CD4-positive, alpha-beta memory T cell (primary cell): ENCODE data around the gene C6orf118. TPM values are rescaled to one million over a fixed set of nuclear protein-coding genes. Genes with fewer than 3 reads are reported as not detected.

Experiments
- CTCF ChIA-PET: fragments of 350-600 bp; sonication (Branson Sonifier 250); formaldehyde crosslinking; loops from one replicate; lab custom pipeline; 2021; ENCODE audit warnings: inconsistent platforms; ENCODE audit not compliant: partially characterized antibody; lab: Charles Lee
- POLR2A ChIA-PET: fragments of 350-600 bp; sonication (Branson Sonifier 250); formaldehyde crosslinking; loops from one replicate; lab custom pipeline; 2021; ENCODE audit not compliant: partially characterized antibody; lab: Charles Lee
- DNase-seq, 5 donors: peaks; one replicate each; pipeline versions ENCODE4 v3.0.0 to v3.0.0-alpha.2; 2020 to 2022; ENCODE audit warnings: mixed read lengths in 1 of 5
- H3K27ac ChIP-seq: one replicate; pipeline ENCODE4 v1.7.0; 2013; ENCODE audit warnings: low read depth, low read length
- H3K27me3 ChIP-seq: 2 replicates; pipeline ENCODE4 v1.7.0; 2013; ENCODE audit warnings: mild to moderate bottlenecking, low read length, moderate library complexity; ENCODE audit not compliant: insufficient read depth
- H3K36me3 ChIP-seq: 2 replicates; pipeline ENCODE4 v1.7.0; 2013; ENCODE audit warnings: mild to moderate bottlenecking, low read length, moderate library complexity; ENCODE audit not compliant: insufficient read depth
- H3K4me1 ChIP-seq: 2 replicates; pipeline ENCODE4 v1.7.0; 2013; ENCODE audit warnings: mild to moderate bottlenecking, low read length, moderate library complexity; ENCODE audit not compliant: insufficient read depth
- H3K4me3 ChIP-seq, 2 donors: one replicate each; pipeline ENCODE4 v1.7.0; 2013; ENCODE audit warnings: low read length in 2 of 2, mild to moderate bottlenecking in 1 of 2
- H3K9me3 ChIP-seq, 2 donors: one replicate each; pipeline ENCODE4 v1.7.0; 2013; ENCODE audit warnings: low read length in 2 of 2, control low read depth in 1 of 2; ENCODE audit not compliant: control insufficient read depth in 1 of 2
- H3K27ac Mint-ChIP-seq, 7 donors: one replicate each; pipeline ENCODE4 v1.8.0; 2020 to 2021; ENCODE audit warnings: mixed read lengths in 7 of 7, mild to moderate bottlenecking in 6 of 7, inconsistent platforms in 3 of 7, moderate library complexity in 3 of 7
- H3K27me3 Mint-ChIP-seq, 2 donors: one replicate each; pipeline ENCODE4 v1.8.0; 2020 to 2021; ENCODE audit warnings: mixed read lengths in 2 of 2
- H3K36me3 Mint-ChIP-seq, 2 donors: one replicate each; pipeline ENCODE4 v1.8.0; 2020 to 2021; ENCODE audit warnings: mixed read lengths in 2 of 2, inconsistent platforms in 1 of 2, mild to moderate bottlenecking in 1 of 2
- H3K4me1 Mint-ChIP-seq, 4 donors: one replicate each; pipeline ENCODE4 v1.8.0; 2020 to 2021; ENCODE audit warnings: mixed read lengths in 4 of 4, mild to moderate bottlenecking in 1 of 4
- H3K4me3 Mint-ChIP-seq, 8 donors: one replicate each; pipeline ENCODE4 v1.8.0; 2020 to 2021; ENCODE audit warnings: mixed read lengths in 8 of 8, mild to moderate bottlenecking in 7 of 8, moderate library complexity in 6 of 8, inconsistent platforms in 3 of 8
- H3K9me3 Mint-ChIP-seq, 8 donors: one replicate each; pipeline ENCODE4 v1.8.0; 2020 to 2021; ENCODE audit warnings: mixed read lengths in 8 of 8, mild to moderate bottlenecking in 5 of 8, inconsistent platforms in 3 of 8, moderate library complexity in 1 of 8
- intact Hi-C: fragments of 100-400 bp; cut with micrococcal nuclease; formaldehyde crosslinking; loops from one replicate; pipeline ENCODE4 v1.15.1; 2023
- polyA plus RNA-seq, 2 donors: library from polyadenylated mRNA; unstranded; fragments of 300-500 nt; fragmentation: Illumina TruSeq; gene quantifications; one replicate each; pipeline ENCODE4 v1.2.3, GENCODE V29; 2021
- total RNA-seq, 2 experiments: library from RNA; stranded (reverse); gene quantifications; one replicate each; pipeline ENCODE4 v1.2.3, GENCODE V29; 2021

Gene C6orf118
- total and polyA plus RNA-seq, 4 experiments from 2014 or later, result not detected

GRCh38 chr6:165306955-165307354 lies 2.5 kb downstream of the C6orf118 start:
- CTCF ChIA-PET, result no interaction called here
- Mint-ChIP-seq H3K4me3 (no peak overlapping the region), H3K27ac (no peak overlapping the region), H3K4me1 (peaks cover 4 to 13% (median 7%) of the 10 kb centered on the region in 4 donors), H3K27me3 (no peaks in the 10 kb centered on the region), H3K9me3 (peaks cover 0 to 10% (median 2%) of the 10 kb centered on the region in 8 donors), H3K36me3 (no peaks in the 10 kb centered on the region)
- Histone ChIP-seq H3K4me1 (no peaks in the 10 kb centered on the region), H3K27ac (no peak overlapping the region), H3K4me3 (no peak overlapping the region), H3K36me3 (no peaks in the 10 kb centered on the region), H3K9me3 (no peaks in the 10 kb centered on the region), H3K27me3 (no peaks in the 10 kb centered on the region)
- no peak for DNase-seq
- POLR2A ChIA-PET, result no interaction called here
- intact Hi-C loops, result no loop called here

DNA sequence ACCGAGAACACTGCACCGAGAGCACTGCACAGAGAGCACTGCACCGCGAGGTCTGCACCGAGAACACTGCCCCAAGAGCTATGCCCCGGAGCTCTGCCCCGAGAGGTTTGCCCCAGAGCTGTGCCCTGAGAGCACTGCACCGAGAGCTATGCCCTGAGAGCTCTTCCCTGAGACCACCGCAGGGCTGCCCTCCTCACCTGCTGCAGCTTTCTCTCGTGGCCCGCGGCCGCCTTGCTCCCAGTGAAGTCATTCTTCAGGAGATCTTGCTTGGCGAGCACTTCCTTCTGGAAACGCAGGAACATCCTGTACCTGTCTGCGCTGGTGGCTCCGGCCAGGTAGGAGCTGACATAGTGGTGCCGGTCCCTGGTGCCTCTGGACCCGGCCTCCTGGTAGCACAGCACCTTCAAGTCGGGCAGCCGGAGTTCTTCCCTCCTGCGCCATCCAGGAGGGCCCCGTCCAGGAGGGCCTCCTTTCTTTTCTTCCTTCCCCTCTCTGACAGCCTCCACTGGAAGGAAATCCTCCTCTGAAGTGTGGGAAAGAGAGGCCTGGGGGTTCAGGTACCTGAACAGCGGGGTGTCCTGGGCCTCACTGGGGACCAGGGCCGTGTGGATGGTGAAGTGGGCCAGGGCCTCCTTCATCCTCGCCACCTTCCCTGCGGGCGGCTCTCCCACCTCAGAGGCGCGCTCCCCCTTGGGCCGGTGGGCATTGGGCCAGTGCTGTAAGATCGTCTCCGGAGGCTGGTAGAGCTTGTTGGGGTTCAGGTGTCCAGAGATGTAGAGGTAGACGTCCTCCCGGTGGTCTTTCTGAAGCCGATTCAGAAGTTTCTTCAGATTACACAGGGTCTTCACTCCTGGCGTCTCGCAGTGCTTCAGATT lies 7.8 kb downstream of the C6orf118 start:
- POLR2A ChIA-PET, result no interaction called here
- DNase-seq, result no peak
- Histone ChIP-seq H3K9me3 (no peaks in the 10 kb centered on the region), H3K4me1 (no peaks in the 10 kb centered on the region), H3K36me3 (no peaks in the 10 kb centered on the region), H3K27ac (no peak overlapping the region), H3K27me3 (no peaks in the 10 kb centered on the region), H3K4me3 (no peak overlapping the region)
- Mint-ChIP-seq H3K27ac (no peak overlapping the region), H3K9me3 (peaks cover 0 to 8% (median 3%) of the 10 kb centered on the region in 8 donors), H3K4me1 (no peaks in the 10 kb centered on the region), H3K27me3 (no peaks in the 10 kb centered on the region), H3K36me3 (no peaks in the 10 kb centered on the region), H3K4me3 (no peak overlapping the region)
- CTCF ChIA-PET, result no interaction called here
- intact Hi-C loops, result no loop called here

- H3K9me3 ChIP-seq, result no peaks in the 10 kb centered on the region
- no peak for DNase-seq
- peaks cover 0 to 8% (median 4%) of the 10 kb centered on the region in 8 donors for H3K9me3 Mint-ChIP-seq
- no peaks in the 10 kb centered on the region for H3K27me3 Mint-ChIP-seq
- H3K4me1 Mint-ChIP-seq, result no peaks in the 10 kb centered on the region
- no peaks in the 10 kb centered on the region for H3K36me3 ChIP-seq
- intact Hi-C loops, result no loop called here
- H3K27ac ChIP-seq, result no peak overlapping the region
- H3K4me1 ChIP-seq, result no peaks in the 10 kb centered on the region
- no peak overlapping the region for H3K4me3 ChIP-seq
- POLR2A ChIA-PET, result no interaction called here
- CTCF ChIA-PET, result no interaction called here
- H3K4me3 Mint-ChIP-seq, result no peak overlapping the region
- H3K36me3 Mint-ChIP-seq, result no peaks in the 10 kb centered on the region
- H3K27me3 ChIP-seq, result no peaks in the 10 kb centered on the region
- H3K27ac Mint-ChIP-seq, result no peak overlapping the region
Measured at GRCh38 chr6:165300422-165300936, 8.9 kb downstream of the C6orf118 start.

DNA sequence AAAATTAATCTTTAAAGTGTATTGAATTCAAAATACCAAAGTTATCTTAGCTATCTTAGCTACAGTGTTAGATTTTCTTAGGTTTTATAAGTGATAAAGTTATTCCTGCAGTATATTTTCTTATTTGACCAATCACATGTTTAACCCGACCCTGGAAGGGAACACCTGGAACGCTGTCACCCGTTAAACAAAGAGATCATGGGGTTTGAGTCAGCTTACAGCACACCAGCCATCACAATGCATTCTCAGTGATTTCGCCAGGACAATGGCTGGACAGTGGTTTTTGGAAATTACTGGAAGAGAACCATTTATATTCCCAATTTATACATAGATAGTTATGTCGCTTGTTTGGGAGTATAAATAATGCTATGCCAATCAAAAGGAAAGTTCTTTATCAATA lies 10.5 kb downstream of the C6orf118 start:
- Histone ChIP-seq H3K4me1 (no peaks in the 10 kb centered on the region), H3K27me3 (no peaks in the 10 kb centered on the region), H3K27ac (no peak overlapping the region), H3K9me3 (no peaks in the 10 kb centered on the region), H3K4me3 (no peak overlapping the region), H3K36me3 (no peaks in the 10 kb centered on the region)
- DNase-seq, result no peak
- H3K9me3 Mint-ChIP-seq, result peaks cover 0 to 8% (median 4%) of the 10 kb centered on the region in 8 donors
- no peak overlapping the region for H3K27ac Mint-ChIP-seq
- ChIA-PET POLR2A (no interaction called here), CTCF (no interaction called here)
- no peaks in the 10 kb centered on the region for H3K4me1 Mint-ChIP-seq
- H3K36me3 Mint-ChIP-seq, result no peaks in the 10 kb centered on the region
- intact Hi-C loops, result no loop called here
- no peak overlapping the region for H3K4me3 Mint-ChIP-seq
- H3K27me3 Mint-ChIP-seq, result no peaks in the 10 kb centered on the region

DNA sequence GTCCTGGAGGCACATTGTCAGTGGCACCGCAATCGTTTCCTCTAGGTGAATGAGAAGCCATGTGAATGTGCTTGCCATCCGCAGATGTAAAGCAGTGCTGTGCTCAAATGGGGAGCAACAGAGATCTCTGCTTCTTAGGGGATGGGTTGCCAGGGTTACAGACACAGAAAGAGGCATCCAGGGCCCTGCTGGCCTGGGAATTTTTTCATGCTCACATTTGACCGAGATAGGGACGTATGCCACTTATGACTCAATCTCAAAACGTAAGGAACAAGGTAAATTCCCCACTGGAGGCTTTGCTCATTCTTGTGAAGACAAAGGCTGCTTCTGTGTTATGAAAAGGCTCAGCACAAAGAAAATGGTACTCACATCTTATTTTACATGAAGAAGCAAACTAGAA lies 11.0 kb downstream of the C6orf118 start:
- H3K9me3 ChIP-seq, result no peaks in the 10 kb centered on the region
- intact Hi-C loops, result no loop called here
- H3K4me1 ChIP-seq, result no peaks in the 10 kb centered on the region
- no peaks in the 10 kb centered on the region for H3K36me3 ChIP-seq
- ChIA-PET CTCF (no interaction called here), POLR2A (no interaction called here)
- Mint-ChIP-seq H3K9me3 (peaks cover 0 to 8% (median 4%) of the 10 kb centered on the region in 8 donors), H3K4me1 (no peaks in the 10 kb centered on the region), H3K36me3 (no peaks in the 10 kb centered on the region), H3K4me3 (no peak overlapping the region), H3K27me3 (no peaks in the 10 kb centered on the region), H3K27ac (no peak overlapping the region)
- H3K4me3 ChIP-seq, result no peak overlapping the region
- no peak overlapping the region for H3K27ac ChIP-seq
- no peak for DNase-seq
- H3K27me3 ChIP-seq, result no peaks in the 10 kb centered on the region

- Histone ChIP-seq H3K27me3 (no peaks in the 10 kb centered on the region), H3K4me1 (no peaks in the 10 kb centered on the region), H3K4me3 (no peak overlapping the region), H3K27ac (no peak overlapping the region), H3K36me3 (no peaks in the 10 kb centered on the region), H3K9me3 (no peaks in the 10 kb centered on the region)
- intact Hi-C loops, result no loop called here
- Mint-ChIP-seq H3K36me3 (no peaks in the 10 kb centered on the region), H3K27me3 (no peaks in the 10 kb centered on the region), H3K4me1 (no peaks in the 10 kb centered on the region), H3K27ac (peak overlapping the region in 1 of 7 donors; percentile 12), H3K4me3 (no peak overlapping the region), H3K9me3 (peaks cover 0 to 18% (median 3%) of the 10 kb centered on the region in 8 donors)
- DNase-seq, result no peak
- CTCF ChIA-PET, result no interaction called here
- POLR2A ChIA-PET, result no interaction called here
Measured at GRCh38 chr6:165292657-165293056, 16.7 kb downstream of the C6orf118 start.

- Histone ChIP-seq H3K36me3 (no peaks in the 10 kb centered on the region), H3K4me1 (no peaks in the 10 kb centered on the region), H3K27ac (no peak overlapping the region), H3K27me3 (no peaks in the 10 kb centered on the region), H3K4me3 (no peak overlapping the region), H3K9me3 (no peaks in the 10 kb centered on the region)
- Mint-ChIP-seq H3K27ac (no peak overlapping the region), H3K9me3 (peaks cover 0 to 11% (median 2%) of the 10 kb centered on the region in 8 donors), H3K4me3 (no peak overlapping the region), H3K36me3 (no peaks in the 10 kb centered on the region), H3K27me3 (no peaks in the 10 kb centered on the region), H3K4me1 (no peaks in the 10 kb centered on the region)
- ChIA-PET CTCF (no interaction called here), POLR2A (no interaction called here)
- DNase-seq, result no peak
- intact Hi-C loops, result no loop called here
Measured at GRCh38 chr6:165274611-165275010, 34.8 kb downstream of the C6orf118 start.
